Skeletal muscle satellite cell (primary cell): ENCODE results near the gene SSBP3.

ENCODE experiments used
- H3K27me3 ChIP-seq: 2 replicates; pipeline ENCODE4 v1.7.0; 2013; ENCODE audit warnings: low read length; ENCODE audit not compliant: control insufficient read depth, insufficient read depth
- H3K36me3 ChIP-seq: 2 replicates; pipeline ENCODE4 v1.7.0; 2013; ENCODE audit warnings: mild to moderate bottlenecking, control low read depth, low read length; ENCODE audit not compliant: insufficient read depth
- H3K4me1 ChIP-seq: 2 replicates; pipeline ENCODE4 v1.7.0; 2013; ENCODE audit warnings: low read length; ENCODE audit not compliant: control insufficient read depth, insufficient read depth
- H3K4me2 ChIP-seq: 2 replicates; pipeline ENCODE4 v1.7.0; 2013; ENCODE audit warnings: mild to moderate bottlenecking, low read length
- H3K4me3 ChIP-seq: 2 replicates; pipeline ENCODE4 v1.7.0; 2013; ENCODE audit warnings: low read length
- H3K9ac ChIP-seq: 2 replicates; pipeline ENCODE4 v1.7.0; 2013; ENCODE audit warnings: mild to moderate bottlenecking, low read depth, low read length, moderate library complexity
- H3K9me3 ChIP-seq: replicated peaks from 2 replicates; pipeline ENCODE4 v1.7.0; 2013; ENCODE audit warnings: mild to moderate bottlenecking, control low read depth, low read length

The SSBP3 gene

DNA sequence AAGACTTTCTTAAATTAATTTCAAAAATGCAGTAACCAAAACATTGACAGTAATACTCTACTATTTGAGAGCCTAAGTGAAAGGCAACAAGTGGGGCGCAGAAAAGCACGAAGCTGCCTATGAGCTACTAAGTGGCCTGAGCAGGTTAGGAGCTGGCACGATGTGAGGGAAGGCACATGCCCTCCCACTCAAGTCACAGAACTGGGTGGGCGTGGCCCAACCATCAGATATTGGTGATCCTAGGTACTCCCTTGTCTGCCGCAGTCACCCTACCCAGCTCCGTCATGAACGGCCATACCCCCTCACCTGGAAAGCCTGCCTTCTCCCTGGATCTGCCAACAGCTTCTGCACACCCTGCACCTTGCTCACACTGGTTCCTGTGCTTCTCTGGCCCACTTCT lies 40.8 kb downstream of the SSBP3 start:
- no peak overlapping the region for H3K9ac ChIP-seq
- no peaks in the 10 kb centered on the region for H3K27me3 ChIP-seq
- no peaks in the 10 kb centered on the region for H3K36me3 ChIP-seq
- H3K9me3 ChIP-seq = no peaks in the 10 kb centered on the region
- no peak overlapping the region for H3K4me2 ChIP-seq
- H3K4me3 ChIP-seq = no peak overlapping the region
- no peaks in the 10 kb centered on the region for H3K4me1 ChIP-seq

DNA sequence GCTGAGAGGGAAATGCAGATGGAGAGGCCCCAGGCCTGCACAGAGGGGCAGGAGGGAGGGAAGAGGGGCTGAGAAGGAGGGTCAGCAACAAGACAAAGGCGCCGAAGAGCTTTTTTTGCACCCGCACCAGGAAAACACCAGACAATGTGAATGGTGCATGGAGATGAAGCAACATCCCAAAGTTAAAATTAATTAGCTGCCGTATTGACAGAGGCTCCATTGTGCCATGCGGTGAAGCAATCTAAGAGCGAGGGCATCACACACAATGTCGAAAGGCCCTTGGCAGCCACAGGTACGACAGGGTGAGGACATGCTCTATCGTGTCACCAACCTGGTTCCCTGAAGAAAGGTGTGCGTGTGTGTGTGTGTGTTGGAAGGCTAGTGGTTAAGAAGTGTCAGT lies 41.2 kb downstream of the SSBP3 start:
- no peaks in the 10 kb centered on the region for H3K27me3 ChIP-seq
- H3K9ac ChIP-seq = no peak overlapping the region
- H3K4me1 ChIP-seq = no peaks in the 10 kb centered on the region
- H3K9me3 ChIP-seq = no peaks in the 10 kb centered on the region
- H3K4me2 ChIP-seq = no peak overlapping the region
- no peak overlapping the region for H3K4me3 ChIP-seq
- H3K36me3 ChIP-seq = no peaks in the 10 kb centered on the region

DNA sequence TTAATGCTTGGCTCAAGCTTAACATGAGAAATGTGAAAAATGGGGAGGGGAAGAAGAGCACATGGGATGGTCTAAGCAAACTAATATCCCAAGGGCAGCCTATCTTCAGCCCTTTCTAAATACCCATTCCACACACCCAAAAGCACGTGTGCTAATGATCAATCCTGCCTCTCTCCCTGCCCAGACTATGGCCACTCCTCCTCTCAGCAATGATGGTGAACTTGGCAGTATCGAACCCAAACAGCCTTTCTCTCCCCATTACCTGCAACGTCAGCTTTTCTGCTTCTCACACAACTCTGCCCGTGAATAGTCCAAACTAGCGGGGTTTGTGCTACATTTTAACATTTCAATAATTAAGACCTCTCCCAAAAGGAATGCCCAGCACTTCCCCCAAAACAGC lies 41.6 kb downstream of the SSBP3 start:
- no peaks in the 10 kb centered on the region for H3K4me1 ChIP-seq
- H3K4me2 ChIP-seq = no peak overlapping the region
- no peak overlapping the region for H3K4me3 ChIP-seq
- no peaks in the 10 kb centered on the region for H3K27me3 ChIP-seq
- no peaks in the 10 kb centered on the region for H3K36me3 ChIP-seq
- no peak overlapping the region for H3K9ac ChIP-seq
- no peaks in the 10 kb centered on the region for H3K9me3 ChIP-seq

DNA sequence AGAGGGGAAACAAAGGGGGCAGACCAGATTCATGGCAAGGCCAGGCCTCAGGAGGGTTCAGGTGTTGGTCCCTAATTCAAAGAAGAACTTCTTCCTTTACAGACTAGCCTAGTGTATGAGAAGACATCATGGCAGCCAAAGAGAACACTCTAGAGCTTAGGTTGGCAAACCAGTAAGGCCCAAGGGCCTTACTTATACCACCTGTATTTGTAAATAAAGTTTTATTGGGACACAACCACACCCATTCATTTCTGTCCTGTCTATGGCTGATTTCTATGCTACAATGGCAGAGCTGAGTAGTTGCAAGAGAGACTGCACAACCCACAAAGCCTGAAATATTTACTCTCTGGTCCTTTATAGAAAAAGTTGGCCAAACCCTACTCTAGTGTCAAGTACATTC lies 42.3 kb downstream of the SSBP3 start:
- Histone ChIP-seq H3K9ac (no peak overlapping the region), H3K4me2 (no peak overlapping the region), H3K27me3 (no peaks in the 10 kb centered on the region), H3K4me1 (no peaks in the 10 kb centered on the region), H3K36me3 (no peaks in the 10 kb centered on the region), H3K9me3 (no peaks in the 10 kb centered on the region), H3K4me3 (no peak overlapping the region)

DNA sequence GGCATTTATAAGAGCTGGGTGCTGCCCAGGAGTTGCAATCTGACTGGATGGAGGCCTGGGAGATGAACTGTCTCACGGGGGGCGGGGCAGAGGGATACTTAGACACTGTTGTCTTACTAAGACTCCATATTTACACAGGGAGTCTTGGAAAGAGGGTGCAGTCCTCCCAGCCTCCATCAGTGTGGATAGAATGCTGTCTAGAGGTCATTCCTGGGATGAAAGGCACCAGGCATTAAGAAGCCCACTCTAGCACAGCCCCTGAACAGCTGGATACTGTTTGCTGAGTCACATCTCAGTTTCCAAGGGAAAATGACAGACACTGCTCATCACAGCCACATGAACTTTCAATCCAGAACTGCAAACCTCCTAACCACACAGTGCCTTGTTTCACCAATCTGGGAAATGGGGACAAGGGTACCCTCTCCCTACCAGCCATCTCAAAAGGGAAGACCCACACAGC lies 43.3 kb downstream of the SSBP3 start:
- no peak overlapping the region for H3K9ac ChIP-seq
- no peaks in the 10 kb centered on the region for H3K9me3 ChIP-seq
- H3K36me3 ChIP-seq = peaks cover 7% of the 10 kb centered on the region
- H3K4me3 ChIP-seq = no peak overlapping the region
- H3K27me3 ChIP-seq = no peaks in the 10 kb centered on the region
- no peak overlapping the region for H3K4me2 ChIP-seq
- H3K4me1 ChIP-seq = no peaks in the 10 kb centered on the region

DNA sequence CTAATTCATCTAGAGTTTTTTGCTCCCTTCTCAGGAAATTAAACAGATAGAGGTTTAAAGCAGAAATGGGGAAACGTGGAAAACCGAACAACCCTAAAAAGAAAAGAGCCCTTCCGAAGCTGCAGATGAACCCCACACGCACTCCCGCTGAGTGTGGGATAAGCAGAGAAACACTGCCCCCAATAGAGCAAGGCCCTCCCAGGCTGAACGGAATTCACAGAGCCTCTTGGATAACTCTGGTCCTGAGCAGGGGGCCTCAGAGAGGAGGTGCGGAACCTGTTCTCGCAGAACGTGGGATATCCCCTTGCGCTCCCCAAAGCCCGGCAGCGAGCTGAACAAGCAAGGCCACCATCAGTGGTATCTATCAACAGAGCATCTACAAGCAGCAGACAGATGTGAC lies 44.9 kb downstream of the SSBP3 start:
- H3K36me3 ChIP-seq = peaks cover 7% of the 10 kb centered on the region
- no peaks in the 10 kb centered on the region for H3K4me1 ChIP-seq
- H3K4me2 ChIP-seq = no peak overlapping the region
- no peak overlapping the region for H3K4me3 ChIP-seq
- H3K27me3 ChIP-seq = no peaks in the 10 kb centered on the region
- H3K9me3 ChIP-seq = no peaks in the 10 kb centered on the region
- H3K9ac ChIP-seq = no peak overlapping the region

DNA sequence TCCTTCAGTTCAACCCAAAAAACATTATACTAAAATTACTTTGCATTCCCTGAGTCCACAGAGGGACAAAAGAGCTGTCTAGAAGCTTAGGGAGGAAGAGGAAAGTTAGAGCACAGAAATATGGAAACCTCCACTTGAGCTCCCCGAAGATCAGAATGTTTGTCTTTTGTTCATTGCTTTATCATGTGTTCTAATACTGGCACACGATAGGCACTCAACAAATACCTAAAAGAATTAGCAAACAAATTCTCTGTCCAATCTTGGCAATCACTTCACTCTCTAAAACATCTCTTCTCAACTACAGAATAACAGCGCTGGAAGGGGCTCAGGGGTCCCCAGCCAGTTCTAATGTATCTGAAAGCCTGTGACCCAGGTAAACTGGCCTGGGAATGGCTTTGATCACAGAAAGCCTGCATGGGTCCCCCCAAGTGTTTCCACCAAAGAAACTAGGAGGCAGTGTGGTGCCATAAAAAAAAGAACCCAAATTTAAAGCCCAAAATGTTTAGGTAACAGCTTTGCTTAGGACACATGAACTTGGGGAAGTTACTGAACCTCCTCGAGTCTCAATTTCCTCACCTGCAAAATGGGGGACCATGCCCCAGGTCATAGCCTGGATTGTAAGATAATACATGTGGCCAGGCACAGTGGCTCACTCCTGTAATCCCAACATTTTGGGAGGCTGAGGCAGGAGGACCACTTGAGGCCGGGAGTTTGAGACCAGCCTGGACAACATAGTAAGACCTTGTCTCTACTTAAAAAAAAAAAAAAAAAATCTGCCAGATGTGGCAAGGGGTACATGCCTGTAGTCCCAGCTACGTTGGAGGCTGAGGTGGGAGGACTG lies 45.8 kb downstream of the SSBP3 start:
- Histone ChIP-seq H3K4me1 (no peaks in the 10 kb centered on the region), H3K27me3 (no peaks in the 10 kb centered on the region), H3K36me3 (peaks cover 7% of the 10 kb centered on the region), H3K4me2 (no peak overlapping the region), H3K9me3 (no peaks in the 10 kb centered on the region), H3K9ac (no peak overlapping the region), H3K4me3 (no peak overlapping the region)

DNA sequence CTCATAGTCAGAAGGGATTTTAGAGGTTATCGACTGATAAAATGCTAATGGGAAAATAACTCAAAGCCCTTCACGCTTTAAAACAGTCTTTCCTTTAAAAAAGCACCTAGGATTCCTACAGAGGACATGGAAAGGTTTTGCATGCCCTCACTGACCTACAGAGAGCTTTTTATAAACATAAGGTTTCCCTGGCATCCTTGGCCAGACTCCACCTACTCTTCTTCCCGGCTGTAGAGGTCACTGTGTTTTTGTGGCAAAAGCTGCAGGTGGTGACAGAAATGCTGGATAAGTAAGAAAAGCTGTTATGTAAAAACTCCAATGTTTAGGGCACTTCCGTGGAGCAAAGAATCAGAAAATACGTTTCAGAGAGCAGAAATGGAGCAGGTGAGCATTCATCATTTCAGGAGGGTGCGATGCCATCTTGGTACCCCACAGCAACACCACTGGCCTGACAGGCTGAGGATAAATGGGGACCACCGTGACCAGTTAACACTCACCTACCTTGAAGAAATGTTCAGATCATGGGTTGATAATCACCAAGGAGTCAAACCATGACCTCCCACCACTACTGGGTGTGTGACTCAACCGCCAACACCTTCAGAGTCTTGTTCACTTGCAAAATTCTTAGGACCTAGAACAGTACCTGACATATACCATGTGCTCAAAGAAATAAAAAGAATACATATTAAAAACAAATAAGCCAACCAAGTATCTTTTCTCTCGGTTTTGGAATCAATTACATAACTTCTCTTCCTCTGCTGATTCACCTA lies 46.6 kb downstream of the SSBP3 start:
- no peak overlapping the region for H3K4me2 ChIP-seq
- peaks cover 7% of the 10 kb centered on the region for H3K36me3 ChIP-seq
- no peak overlapping the region for H3K4me3 ChIP-seq
- H3K9me3 ChIP-seq = no peaks in the 10 kb centered on the region
- H3K4me1 ChIP-seq = no peaks in the 10 kb centered on the region
- H3K9ac ChIP-seq = no peak overlapping the region
- H3K27me3 ChIP-seq = no peaks in the 10 kb centered on the region

DNA sequence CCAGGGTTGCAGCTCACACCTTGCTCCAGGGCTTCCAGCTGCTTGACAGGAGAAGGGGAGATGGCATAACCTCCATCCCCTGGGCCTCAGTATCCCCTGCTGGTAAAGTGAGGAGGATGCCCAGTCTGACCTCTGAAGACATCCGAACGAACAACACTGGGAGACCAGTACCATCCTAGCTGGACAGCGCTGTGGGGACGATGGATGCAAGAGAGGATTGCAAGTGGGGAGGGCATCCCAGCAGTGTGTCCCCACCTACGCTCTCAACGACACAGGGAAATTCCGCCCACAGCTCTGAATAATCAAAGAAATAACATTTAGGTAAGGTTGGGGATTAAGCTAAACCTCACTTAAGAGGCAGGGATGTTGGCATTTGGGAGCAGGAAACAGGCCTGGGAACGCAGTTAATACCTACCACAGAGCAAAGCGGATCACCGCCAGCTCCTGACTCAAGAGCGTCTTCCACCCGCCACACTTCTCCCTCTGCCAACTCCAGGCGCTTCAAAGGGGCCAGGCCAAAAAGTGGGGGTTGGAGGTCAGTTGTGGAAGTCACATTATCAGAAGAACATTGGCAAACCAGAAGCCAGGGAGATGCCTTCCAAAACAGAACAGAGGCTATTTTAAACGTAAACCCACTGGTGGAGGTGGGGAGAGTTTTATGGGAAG lies 47.6 kb downstream of the SSBP3 start:
- no peaks in the 10 kb centered on the region for H3K4me1 ChIP-seq
- no peak overlapping the region for H3K4me2 ChIP-seq
- H3K4me3 ChIP-seq = no peak overlapping the region
- no peaks in the 10 kb centered on the region for H3K9me3 ChIP-seq
- H3K36me3 ChIP-seq = peaks cover 7% of the 10 kb centered on the region
- H3K27me3 ChIP-seq = no peaks in the 10 kb centered on the region
- no peak overlapping the region for H3K9ac ChIP-seq

DNA sequence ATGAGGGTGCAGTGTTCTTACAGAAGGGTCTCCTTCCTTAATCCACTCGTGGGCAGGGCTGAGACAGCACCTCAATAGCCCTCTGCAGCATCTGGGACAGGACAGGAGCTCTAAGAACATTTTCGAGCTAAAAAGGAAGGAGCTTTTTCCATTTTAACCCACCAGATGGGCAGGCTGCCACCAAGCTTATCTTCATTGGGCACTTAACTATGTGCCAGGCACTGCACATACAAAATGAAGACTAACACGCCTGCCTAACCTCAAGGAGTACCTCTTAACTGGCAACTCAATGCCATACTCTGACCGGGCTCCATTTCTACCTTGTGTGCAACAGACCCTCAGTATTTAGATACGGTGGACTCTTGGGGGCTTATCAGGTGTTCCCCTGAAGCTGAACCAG lies 48.2 kb downstream of the SSBP3 start:
- H3K9me3 ChIP-seq = no peaks in the 10 kb centered on the region
- no peak overlapping the region for H3K9ac ChIP-seq
- no peak overlapping the region for H3K4me2 ChIP-seq
- H3K36me3 ChIP-seq = peaks cover 7% of the 10 kb centered on the region
- no peaks in the 10 kb centered on the region for H3K27me3 ChIP-seq
- peaks cover 1% of the 10 kb centered on the region for H3K4me1 ChIP-seq
- H3K4me3 ChIP-seq = no peak overlapping the region

DNA sequence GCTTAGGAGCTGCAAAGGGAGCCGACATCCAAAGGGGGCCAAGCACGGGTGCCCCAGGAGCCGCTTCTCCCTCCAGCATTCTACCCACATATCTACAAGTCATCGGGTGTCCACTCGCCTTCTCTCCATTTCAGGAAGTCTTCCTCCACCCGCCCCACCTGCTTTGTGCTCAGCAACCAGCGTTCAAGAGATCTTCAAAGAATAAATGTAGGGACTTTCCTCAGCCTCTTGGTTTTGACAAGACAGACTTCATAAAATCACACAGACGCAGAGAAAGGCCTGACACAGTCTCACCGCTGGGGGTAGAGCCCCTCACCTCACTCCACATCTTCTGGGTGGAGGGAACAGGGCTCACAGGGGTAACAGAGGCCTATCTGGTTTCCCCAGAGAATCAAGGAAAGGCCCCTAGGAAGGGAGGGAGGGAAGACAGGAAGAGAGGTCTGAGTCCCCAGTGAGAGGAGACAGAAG lies 49.5 kb downstream of the SSBP3 start:
- Histone ChIP-seq H3K27me3 (no peaks in the 10 kb centered on the region), H3K4me2 (no peak overlapping the region), H3K9ac (no peak overlapping the region), H3K4me3 (no peak overlapping the region), H3K9me3 (no peaks in the 10 kb centered on the region), H3K4me1 (peaks cover 8% of the 10 kb centered on the region), H3K36me3 (peaks cover 7% of the 10 kb centered on the region)
